ENCODE results near the gene BBS5.
"Not testable (repeated sequence)": the region's sequence is repeated elsewhere in the genome, so short reads cannot be mapped to it uniquely, and the experiment has no call there.

The BBS5 gene

DNA sequence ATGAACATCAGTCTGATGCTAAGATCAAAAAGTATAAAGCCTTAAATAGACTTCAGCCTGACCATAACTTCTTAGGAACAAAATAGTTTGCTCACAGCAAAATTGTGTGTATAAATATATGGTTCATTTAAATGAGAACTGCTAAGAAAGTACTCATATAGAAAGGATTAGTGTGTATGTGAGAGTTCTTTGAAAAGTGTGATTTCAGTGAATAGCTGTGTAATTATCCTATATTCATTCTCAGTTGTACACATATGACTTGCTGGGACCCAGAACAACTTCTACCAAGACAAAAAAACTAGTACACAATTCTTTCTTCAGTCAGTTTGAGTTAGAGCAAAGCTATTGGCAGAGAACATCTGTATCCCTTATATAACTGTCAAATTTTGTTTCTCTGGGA is 7.2 kb downstream of the BBS5 start:
- DNase-seq (ENCODE audit: low spot score) = no peak

DNA sequence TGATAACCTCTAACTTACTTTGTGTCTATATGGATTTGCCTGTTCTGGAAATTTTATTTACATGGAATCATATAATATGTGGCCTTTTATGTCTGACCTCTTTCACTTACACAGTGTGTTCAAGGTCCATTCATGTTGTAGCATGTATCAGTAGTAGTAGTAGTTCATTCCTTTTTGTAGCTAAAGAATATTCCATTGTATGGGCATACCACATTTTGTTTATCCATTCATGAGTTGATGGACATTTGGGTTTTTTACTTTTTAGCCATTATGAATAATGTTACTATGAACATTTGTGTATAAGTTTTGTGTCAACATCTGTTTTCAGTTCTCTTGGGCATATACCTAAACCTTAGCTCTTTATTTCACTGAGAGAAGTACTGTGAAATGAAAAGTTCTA is 11.5 kb downstream of the BBS5 start:
- no peak for DNase-seq (ENCODE audit: low spot score)

DNA sequence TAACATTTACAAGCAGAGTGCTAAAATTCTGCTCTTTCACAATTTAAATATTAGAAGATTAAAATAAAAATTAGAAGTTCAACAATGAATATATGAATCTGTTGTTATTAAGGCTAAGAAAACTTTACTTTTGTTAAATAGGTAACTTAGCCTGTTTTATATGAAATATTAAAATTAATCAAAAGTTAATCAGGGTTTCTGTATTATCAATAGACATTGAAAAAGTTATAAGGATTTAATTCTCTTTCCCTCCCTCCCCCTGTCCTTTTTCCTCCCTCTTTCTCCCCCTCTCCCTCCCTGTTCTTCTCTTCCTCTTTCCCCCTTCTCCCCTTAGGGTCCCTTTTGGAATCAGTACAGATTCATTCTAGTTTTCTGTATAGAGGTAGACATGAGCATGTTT is 12.1 kb downstream of the BBS5 start:
- DNase-seq (ENCODE audit: low spot score) = no peak

DNA sequence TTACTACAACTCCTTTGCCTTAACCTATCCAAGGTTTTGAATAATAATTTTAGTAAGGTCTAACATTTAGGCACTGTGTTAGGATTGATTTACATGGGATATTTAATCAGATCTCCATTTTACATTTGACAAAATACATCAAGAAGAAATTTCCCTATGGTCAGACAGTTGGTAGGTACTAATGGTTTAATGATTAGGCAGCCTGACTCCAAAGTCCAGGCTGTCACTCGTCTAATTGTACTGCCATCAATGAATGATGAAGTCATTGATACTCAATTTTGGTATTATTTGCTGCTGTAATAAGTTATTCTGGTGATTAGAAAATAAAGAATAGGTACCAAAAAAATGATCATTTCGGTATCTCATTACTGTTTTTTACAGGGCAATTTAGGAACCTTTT is 14.1 kb downstream of the BBS5 start:
- no peak for DNase-seq (ENCODE audit: low spot score)

DNA sequence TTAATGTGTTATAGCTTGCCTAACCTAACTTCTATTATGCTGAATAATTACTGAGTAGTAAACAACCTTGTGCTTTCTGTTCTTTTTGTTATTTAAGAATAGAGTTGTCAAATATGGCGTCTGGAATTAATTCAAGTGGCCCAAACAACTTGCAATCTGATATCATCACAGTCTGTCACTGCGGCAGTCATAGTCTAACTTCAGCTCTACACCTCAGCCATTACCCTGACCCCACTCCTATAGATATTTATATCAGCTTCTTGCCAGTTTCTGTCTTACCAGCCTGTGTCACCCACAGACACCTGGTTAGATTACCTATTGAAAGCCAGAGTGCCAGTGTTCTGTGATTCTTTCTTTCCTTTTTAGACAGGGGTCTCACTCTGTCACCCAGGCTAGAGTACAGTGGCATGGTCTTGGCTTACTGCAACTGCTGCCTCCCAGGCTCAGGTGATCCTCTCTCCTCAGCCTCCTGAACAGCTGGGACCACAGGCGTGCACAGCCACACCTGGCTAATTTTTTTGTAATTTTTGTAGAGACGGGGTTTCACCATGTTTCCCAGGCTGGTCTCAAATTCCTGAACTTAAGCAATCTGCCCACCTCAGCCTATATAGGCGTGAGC is 16.1 kb downstream of the BBS5 start:
- no peak for DNase-seq (ENCODE audit: low spot score)

DNA sequence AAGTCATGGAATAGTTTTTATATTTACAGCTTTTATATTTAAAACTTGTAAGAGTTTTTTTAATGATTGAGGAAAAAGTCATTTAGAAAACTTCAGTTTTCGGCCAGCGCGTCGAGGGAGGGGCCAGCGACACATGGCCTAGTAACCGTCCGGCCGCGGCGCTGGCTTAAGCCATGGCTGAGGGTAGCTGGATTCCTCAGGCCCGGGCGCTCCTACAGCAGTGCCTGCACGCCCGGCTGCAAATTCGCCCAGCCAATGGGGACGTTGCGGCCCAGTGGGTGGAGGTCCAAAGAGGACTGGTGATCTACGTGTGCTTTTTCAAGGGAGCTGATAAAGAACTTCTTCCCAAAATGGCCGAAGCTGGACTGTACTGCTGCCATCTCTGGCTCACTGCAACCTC is 25.4 kb downstream of the BBS5 start:
- no peak for DNase-seq (ENCODE audit: low spot score)

DNA sequence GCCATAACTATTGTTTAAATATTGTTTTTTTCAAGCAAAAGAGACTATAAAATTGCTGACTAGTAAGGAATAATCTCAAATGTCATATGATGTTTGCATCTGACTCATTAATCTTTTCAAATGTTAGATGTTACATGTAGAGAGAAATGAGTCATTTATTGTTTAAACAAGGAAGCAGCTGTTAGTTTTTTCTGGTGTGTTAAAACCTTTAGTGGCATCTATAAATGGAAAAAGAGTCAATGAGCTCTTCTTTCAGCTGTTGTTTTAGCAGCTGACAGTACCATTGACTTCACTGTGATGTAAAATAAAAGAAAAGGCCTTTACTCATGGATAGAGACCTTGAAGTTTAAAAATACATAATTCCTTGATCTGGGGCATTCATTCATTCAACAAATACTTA is 28.4 kb downstream of the BBS5 start:
- no peak for DNase-seq (ENCODE audit: low spot score)

DNA sequence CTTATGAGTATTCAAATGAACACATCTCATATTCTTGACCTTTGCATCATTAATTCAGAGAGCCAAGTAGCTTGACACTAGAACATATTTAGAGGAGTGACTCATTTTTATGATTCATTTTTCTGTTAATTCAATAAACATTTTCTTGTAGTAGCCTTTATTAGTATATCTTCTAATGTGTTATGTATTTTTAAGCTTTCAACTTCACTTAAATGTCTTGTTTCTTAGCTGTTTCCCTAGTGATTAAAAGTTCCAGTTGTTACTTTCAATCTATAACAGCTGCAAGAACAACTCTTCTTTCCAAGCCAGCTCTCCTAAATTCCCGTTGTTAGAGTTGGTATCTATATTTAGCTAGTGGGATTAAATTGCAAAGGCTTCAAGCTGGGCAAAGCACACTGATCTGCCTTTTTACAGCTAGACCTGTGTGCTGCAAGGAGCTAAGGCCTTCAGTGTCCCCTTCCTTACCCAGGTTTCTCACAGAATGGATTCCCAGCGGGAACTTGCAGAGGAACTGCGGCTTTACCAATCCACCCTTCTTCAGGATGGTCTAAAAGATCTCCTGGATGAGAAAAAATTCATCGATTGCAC is 30.1 kb downstream of the BBS5 start, which contains the start of gene KLHL41:
TSS of gene KLHL41 (plus strand) at position 405 of the 588 bp plus-strand sequence. CDS start at position 482, 77 bp downstream.
- no peak for DNase-seq (ENCODE audit: low spot score)

DNA sequence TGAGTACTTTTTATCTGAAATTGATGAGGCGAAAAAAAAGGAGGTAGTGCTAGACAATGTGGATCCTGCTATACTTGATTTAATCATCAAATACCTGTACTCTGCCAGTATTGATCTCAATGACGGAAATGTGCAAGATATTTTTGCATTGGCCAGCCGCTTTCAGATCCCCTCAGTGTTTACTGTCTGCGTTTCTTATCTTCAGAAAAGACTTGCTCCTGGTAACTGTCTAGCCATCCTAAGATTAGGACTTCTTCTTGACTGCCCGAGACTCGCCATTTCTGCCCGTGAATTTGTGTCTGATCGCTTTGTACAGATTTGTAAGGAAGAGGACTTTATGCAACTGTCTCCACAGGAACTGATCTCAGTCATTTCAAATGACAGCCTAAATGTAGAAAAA is 30.7 kb downstream of the BBS5 start:
- DNase-seq (ENCODE audit: low spot score) = no peak

DNA sequence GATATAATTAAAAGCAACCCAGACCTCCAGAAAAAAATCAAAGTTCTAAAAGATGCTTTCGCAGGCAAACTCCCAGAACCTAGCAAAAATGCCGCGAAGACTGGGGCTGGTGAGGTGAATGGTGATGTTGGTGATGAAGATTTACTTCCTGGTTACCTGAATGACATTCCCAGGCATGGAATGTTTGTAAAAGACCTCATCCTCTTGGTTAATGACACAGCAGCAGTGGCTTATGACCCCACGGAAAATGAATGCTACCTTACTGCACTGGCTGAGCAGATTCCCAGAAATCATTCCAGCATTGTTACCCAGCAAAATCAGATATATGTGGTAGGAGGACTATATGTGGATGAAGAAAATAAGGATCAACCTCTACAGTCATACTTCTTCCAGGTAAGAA is 31.2 kb downstream of the BBS5 start:
- DNase-seq (ENCODE audit: low spot score) = no peak

DNA sequence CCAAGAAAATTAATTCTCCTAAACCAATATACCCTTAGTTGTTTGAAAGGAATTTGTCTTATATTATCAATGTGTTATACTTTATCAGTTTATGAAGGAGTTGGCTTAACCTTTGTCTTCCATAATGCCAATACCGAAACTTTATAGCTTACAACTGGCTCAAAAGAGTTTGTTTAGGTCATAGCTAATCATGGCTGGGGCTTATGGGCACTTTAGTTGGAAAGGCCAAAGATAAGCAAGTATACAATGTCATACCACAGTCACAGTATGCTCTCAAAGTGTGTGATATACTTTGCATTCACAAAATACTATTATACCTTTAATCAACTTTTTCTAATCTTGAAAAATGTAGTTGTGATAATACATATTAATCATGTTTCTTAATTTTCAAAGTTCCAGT is 32.5 kb downstream of the BBS5 start:
- DNase-seq (ENCODE audit: low spot score) = no peak

DNA sequence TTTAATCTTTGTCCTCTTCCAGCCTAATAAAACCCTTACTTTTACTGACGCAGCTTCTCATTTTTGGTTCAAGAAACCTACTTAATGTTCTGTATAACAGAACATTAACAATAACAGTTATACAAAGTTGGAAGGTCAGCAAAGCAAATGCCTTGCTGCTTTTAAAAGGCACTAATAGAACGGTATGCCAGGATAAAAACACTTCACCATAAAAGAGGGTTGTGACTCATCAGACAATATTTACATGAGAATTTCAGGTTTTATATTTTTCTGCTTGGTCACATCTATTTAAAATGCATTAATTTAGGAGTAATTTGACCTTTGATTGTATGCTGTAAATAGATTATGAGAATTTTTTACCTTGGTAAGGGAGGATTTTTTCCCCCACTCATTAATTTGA is 33.2 kb downstream of the BBS5 start:
- DNase-seq (ENCODE audit: low spot score) = no peak

DNA sequence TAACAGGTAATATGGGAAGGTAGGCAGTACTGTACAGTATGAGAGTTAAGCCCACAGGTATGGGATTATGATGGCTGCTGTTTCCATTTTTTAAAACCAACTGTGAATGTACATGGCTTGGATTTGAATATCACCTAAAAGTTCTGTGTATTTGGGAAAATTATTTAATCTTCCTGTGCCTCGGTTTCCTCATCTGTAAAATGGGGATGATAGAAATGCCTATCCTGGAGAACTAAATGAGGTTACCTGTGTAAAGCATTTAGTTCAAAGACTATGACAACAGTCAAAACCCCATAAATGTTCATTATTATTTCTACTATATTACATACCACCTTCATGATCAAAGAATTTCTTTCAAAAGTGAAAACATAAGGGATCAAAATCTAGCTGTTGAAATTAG is 33.8 kb downstream of the BBS5 start:
- no peak for DNase-seq (ENCODE audit: low spot score)

DNA sequence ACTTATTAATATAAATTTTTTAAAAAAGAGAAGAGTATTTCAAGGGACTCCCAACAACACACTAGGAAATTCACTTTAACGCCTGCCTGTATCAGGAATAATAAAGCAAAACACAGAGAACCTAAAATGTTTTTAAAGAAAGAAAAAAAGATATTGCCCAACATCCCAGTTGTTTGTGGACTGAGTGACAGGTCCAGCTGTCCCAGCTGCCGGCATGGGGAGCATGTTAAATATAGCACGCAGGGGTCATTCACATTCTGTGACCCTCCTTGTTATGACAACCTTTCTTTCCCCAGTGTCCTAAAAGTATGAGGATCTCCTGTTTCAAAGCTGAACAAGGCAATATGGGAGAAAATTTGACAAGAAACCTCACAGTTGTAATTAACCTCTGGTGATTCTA is 34.6 kb downstream of the BBS5 start:
- DNase-seq (ENCODE audit: low spot score) = no peak

DNA sequence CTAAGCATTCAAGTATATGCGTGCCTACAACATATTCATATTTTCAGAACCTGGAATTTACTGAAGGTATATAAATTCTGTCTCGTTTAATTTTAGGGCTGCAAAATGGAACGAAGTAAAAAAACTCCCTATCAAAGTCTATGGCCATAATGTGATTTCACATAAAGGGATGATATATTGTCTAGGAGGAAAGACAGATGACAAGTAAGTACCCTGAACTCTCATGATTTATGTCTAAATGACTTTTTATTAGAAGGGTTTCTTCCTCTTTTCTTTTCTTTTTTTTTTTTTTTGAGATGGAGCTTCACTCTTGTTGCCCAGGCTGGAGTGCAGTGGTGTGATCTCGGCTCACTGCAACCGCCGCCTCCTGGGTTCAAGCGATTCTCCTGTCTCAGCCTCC is 35.5 kb downstream of the BBS5 start:
- not testable (repeated sequence) for DNase-seq (ENCODE audit: low spot score)

DNA sequence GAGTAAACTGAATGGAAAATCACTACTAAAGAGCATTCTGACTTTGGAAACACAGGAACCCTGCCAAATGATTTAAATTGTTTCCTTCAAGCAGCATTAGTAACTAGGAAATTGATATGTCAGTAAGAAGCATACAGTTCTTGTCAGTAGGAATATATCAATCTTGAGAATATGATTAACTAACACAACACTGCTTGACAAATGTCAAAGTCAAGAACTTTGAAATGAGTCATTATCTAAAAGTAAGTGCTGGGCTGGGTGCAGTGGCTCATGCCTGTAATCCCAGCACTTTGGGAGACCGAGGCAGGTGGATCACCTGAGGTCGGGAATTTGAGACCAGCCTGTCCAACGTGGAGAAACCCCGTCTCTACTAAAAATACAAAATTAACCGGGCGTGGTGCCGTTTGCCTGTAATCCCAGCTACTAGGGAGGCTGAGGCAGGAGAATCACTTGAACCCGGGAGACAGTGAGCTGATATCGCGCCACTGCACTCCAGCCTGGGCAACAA is 37.2 kb downstream of the BBS5 start:
- DNase-seq (ENCODE audit: low spot score) = not testable (repeated sequence)

DNA sequence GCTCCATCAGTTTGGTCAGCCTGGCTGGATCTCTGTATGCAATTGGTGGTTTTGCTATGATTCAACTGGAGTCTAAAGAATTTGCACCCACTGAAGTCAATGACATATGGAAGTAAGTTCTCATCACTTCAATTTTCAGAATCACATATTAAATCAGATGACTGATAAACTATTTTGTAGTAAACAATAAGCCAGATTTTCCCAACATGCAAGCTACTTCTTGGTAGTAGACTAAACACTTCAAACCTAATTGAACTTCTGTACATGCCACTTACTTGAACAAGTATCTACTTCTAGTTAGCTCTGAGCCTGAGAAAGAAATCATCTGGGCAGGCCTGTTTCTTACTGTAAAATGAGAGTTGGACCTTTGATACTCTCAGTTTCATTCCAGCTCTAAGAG is 41.6 kb downstream of the BBS5 start:
- DNase-seq (ENCODE audit: low spot score) = no peak

DNA sequence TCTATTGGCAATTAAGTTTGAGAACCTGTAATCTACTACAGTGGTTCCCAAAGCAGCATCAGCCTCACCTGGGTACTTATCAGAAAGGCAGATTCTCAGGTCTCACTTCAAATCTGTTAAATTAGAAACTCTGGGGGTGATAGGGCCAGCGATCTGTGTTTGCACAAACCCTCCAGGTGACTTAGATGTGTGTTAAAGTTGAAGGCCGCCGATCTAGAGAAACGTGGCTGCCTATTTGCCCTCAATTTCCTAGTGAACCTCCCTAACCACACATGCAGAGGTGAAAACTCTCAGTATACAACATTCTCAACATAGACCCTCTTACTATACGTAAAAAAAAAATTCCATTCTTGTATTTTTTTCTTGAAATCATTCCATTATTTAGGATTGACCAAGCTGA is 44.4 kb downstream of the BBS5 start:
- no peak for DNase-seq (ENCODE audit: low spot score)

DNA sequence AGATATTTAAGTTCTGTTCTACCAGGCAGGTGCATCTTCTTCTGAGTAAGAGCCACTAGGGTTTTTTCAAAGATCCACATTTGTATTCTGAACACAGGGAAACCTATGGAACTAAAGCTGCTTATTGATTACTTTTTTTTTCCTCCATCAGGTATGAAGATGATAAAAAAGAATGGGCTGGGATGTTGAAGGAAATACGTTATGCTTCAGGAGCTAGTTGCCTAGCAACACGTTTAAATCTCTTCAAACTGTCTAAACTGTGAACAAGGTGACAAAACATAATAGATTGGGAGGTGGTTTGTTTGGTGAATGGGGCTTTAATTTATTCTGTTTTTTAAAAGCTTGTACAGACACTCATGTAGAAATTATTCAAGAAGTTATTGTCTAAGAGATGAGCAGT is 46.1 kb downstream of the BBS5 start:
- DNase-seq (ENCODE audit: low spot score) = no peak

DNA sequence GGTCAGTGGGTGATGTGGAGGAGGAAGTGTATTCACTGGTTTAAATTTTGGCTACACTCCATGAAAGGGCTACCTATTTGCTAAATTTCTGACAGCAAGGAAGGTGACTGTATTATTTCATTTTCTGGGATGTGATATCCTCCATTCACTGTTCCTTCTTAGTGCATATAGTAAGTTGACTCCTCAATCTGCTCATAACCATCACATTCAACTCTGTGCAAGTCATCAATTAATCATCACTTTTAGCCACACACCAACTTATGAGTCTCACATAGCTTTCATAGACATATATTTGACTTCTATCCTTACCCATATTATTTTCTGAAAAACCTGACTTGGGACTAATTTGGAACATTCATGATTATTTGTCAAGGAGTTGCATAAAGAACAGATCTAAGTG is 47.2 kb downstream of the BBS5 start:
- no peak for DNase-seq (ENCODE audit: low spot score)

DNA sequence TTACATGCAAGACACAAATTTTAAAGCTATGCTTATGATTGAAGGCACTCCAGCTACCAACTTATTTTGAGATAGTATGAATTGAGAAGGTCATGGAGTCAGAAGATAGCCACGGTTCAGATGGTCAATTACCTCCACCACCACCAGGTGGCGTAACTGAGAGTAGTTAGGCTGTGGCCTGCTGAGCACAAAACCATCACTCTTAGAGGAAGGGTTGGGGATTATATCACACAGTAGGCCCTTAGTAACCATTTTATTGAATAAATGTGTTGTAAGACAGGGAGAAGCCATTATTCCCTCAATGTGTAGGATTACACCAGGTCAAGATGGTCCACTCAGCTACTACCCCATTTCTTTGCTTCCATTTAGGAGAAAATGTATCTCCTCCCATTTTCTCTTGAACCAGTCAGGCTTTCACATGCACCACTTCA is 49.0 kb downstream of the BBS5 start:
- DNase-seq (ENCODE audit: low spot score) = peak; percentile 63

DNA sequence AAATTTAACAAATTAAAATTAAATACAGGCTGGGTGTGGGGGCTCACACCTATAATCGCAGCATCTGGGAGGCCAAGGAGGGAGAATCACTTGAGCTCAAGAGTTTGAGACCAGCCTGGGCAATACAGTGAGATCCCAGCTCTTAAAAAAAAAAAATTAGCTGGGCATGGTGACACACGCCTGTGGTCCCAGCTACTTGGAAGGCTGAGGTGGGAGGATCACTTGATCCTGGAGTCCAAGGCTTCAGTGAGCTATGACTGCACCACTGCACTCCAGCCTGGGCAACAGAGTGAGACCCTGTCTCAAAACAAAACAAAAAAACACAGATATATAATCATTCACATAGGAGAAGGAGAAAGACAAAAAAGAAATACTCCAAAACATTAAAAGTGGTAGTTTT is 60.2 kb downstream of the BBS5 start:
- not testable (repeated sequence) for DNase-seq (ENCODE audit: low spot score)

DNA sequence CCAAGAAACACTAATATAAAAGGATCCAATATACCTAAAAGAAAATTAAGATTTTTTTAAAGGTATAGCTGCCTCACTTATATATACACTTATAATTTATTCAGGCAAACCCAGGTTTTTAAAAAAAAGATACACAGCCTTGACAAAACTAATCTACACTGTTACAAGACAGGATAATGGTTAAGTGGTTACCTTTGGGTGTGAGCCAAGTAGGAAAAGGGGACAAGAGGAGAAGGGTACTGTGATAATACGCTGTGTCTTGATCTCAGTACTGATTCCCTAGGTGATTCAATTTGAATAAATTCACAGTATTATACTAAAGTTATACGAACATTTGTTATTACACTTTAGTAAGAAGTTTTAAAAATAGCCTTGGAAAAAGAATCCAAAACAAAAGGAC is 60.9 kb downstream of the BBS5 start:
- DNase-seq (ENCODE audit: low spot score) = no peak

DNA sequence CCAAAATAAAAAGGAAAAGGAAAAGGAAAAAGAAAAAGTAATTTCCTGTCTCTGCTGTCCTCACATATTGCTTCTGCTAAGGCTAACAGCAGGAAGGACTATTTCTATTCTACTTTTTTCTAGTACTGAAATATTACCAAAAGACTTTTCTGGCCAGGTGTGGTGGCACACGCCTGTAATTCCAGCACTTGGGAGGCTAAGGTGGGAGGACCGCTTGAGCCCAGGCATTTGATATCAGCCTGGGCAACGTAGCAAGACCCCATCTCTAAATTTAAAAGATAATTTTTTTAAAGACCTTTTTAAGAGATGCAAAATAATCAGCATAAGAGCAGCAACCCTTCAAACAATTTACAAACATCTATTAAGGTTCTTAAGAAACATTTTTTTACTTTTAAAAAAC is 63.1 kb downstream of the BBS5 start:
- DNase-seq (ENCODE audit: low spot score) = no peak

All from CD4-positive, alpha-beta T cell treated with Interleukin-6 at 100 ng/mL for 8 hours (primary cell).